Epithelial cell of esophagus (primary cell): ENCODE results near the gene CCSER2.
A peak's percentile ranks its signal among the peaks of the same experiment; 100 is the strongest.

Experiments
- DNase-seq: peaks from one replicate; pipeline ENCODE4 v3.0.0; 2010; ENCODE audit warnings: low read depth
- H3K4me3 ChIP-seq: 2 replicates; pipeline ENCODE4 v1.5.1; 2011; ENCODE audit warnings: mild to moderate bottlenecking, low read length, control low read depth
- CTCF ChIP-seq: IDR thresholded peaks from 2 replicates; pipeline ENCODE4 v1.5.1; 2011; ENCODE audit warnings: low read depth, mild to moderate bottlenecking, low read length, control low read depth, inconsistent platforms; ENCODE audit not compliant: insufficient read depth; ENCODE audit errors: missing control alignments

The CCSER2 gene

GRCh38 chr10:84331091-84331490 is 2.7 kb downstream of the CCSER2 start:
- no peak for TF ChIP-seq CTCF

GRCh38 chr10:84333864-84334451 is 5.6 kb downstream of the CCSER2 start:
- no peak for TF ChIP-seq CTCF
- DNase-seq, result peak; percentile 62
- no peak overlapping the region for H3K4me3 ChIP-seq

More at GRCh38 chr10:84331091-84331490, 2.7 kb downstream of the CCSER2 start:
- H3K4me3 ChIP-seq, result no peak overlapping the region
- DNase-seq, result no peak

GRCh38 chr10:84334811-84335210 is 6.4 kb downstream of the CCSER2 start:
- TF ChIP-seq CTCF, result no peak

GRCh38 chr10:84335516-84335915 is 7.1 kb downstream of the CCSER2 start:
- TF ChIP-seq CTCF, result no peak
- no peak overlapping the region for H3K4me3 ChIP-seq
- no peak for DNase-seq

More at GRCh38 chr10:84334811-84335210, 6.4 kb downstream of the CCSER2 start:
- H3K4me3 ChIP-seq, result no peak overlapping the region
- no peak for DNase-seq

GRCh38 chr10:84336406-84337090 is 8.2 kb downstream of the CCSER2 start:
- peak; percentile 40 for DNase-seq
- no peak overlapping the region for H3K4me3 ChIP-seq
- TF ChIP-seq CTCF, result no peak

GRCh38 chr10:84337199-84337598 is 8.8 kb downstream of the CCSER2 start:
- TF ChIP-seq CTCF, result no peak
- peak; percentile 56 for DNase-seq

GRCh38 chr10:84339025-84339424 is 10.6 kb downstream of the CCSER2 start:
- no peak for DNase-seq
- no peak overlapping the region for H3K4me3 ChIP-seq
- no peak for TF ChIP-seq CTCF

More at GRCh38 chr10:84337199-84337598, 8.8 kb downstream of the CCSER2 start:
- H3K4me3 ChIP-seq, result no peak overlapping the region
